Measurements from ENCODE around the gene SH3RF1.
A peak's percentile ranks its signal among the peaks of the same experiment; 100 is the strongest.
"Not testable (repeated sequence)": the region's sequence is repeated elsewhere in the genome, so short reads cannot be mapped to it uniquely, and the experiment has no call there.

Gene SH3RF1

GRCh38 chr4:169277838-169278237 is 7.1 kb upstream of the SH3RF1 start:
- not testable (repeated sequence) for DNase-seq (ENCODE audit: low spot score)

- DNase-seq (ENCODE audit: low spot score), result no peak
Measured at GRCh38 chr4:169275180-169275579, 4.4 kb upstream of the SH3RF1 start.

GRCh38 chr4:169274033-169274432 is 3.3 kb upstream of the SH3RF1 start:
- no peak for DNase-seq (ENCODE audit: low spot score)

GRCh38 chr4:169272265-169272886 is 1.6 kb upstream of the SH3RF1 start:
- no peak for DNase-seq (ENCODE audit: low spot score)

GRCh38 chr4:169271692-169272007 is 894 bp upstream of the SH3RF1 start:
- DNase-seq (ENCODE audit: low spot score), result no peak

- DNase-seq (ENCODE audit: low spot score), result peak; percentile 55
Measured at GRCh38 chr4:169269916-169270809, 593 bp downstream of the SH3RF1 start.

- peak; percentile 24 for DNase-seq (ENCODE audit: low spot score)
Measured at GRCh38 chr4:169268951-169269760, 1.6 kb downstream of the SH3RF1 start.

GRCh38 chr4:169267070-169267469 is 3.7 kb downstream of the SH3RF1 start:
- DNase-seq (ENCODE audit: low spot score), result no peak

- DNase-seq (ENCODE audit: low spot score), result no peak
Measured at GRCh38 chr4:169266661-169267060, 4.1 kb downstream of the SH3RF1 start.

- no peak for DNase-seq (ENCODE audit: low spot score)
Measured at GRCh38 chr4:169266081-169266480, 4.7 kb downstream of the SH3RF1 start.

GRCh38 chr4:169263791-169264392 is 6.9 kb downstream of the SH3RF1 start:
- DNase-seq (ENCODE audit: low spot score), result no peak

GRCh38 chr4:169260217-169260866 is 10.4 kb downstream of the SH3RF1 start:
- DNase-seq (ENCODE audit: low spot score), result no peak

- DNase-seq (ENCODE audit: low spot score), result no peak
Measured at GRCh38 chr4:169259271-169259670, 11.5 kb downstream of the SH3RF1 start.

- no peak for DNase-seq (ENCODE audit: low spot score)
Measured at GRCh38 chr4:169258141-169258540, 12.6 kb downstream of the SH3RF1 start.

GRCh38 chr4:169256856-169257761 is 13.6 kb downstream of the SH3RF1 start:
- no peak for DNase-seq (ENCODE audit: low spot score)

- no peak for DNase-seq (ENCODE audit: low spot score)
Measured at GRCh38 chr4:169256101-169256612, 14.6 kb downstream of the SH3RF1 start.

GRCh38 chr4:169254546-169254983 is 16.2 kb downstream of the SH3RF1 start:
- DNase-seq (ENCODE audit: low spot score), result no peak

GRCh38 chr4:169253904-169254303 is 16.9 kb downstream of the SH3RF1 start:
- DNase-seq (ENCODE audit: low spot score), result no peak

GRCh38 chr4:169253113-169253671 is 17.6 kb downstream of the SH3RF1 start:
- peak; percentile 80 for DNase-seq (ENCODE audit: low spot score)

All from SK-N-DZ (cell line).